Inferior parietal cortex (tissue), 1 donor: Measurements from ENCODE around the gene PPP1R8.
"Not testable (repeated sequence)": the region's sequence is repeated elsewhere in the genome, so short reads cannot be mapped to it uniquely, and the experiment has no call there.

Experiments used
- DNase-seq: peaks from one replicate; pipeline ENCODE4 v3.0.0-alpha.2; 2016; ENCODE audit errors: extremely low spot score

Gene PPP1R8

GRCh38 chr1:27832762-27833161 is 2.2 kb downstream of the PPP1R8 start:
- DNase-seq: no peak

DNA sequence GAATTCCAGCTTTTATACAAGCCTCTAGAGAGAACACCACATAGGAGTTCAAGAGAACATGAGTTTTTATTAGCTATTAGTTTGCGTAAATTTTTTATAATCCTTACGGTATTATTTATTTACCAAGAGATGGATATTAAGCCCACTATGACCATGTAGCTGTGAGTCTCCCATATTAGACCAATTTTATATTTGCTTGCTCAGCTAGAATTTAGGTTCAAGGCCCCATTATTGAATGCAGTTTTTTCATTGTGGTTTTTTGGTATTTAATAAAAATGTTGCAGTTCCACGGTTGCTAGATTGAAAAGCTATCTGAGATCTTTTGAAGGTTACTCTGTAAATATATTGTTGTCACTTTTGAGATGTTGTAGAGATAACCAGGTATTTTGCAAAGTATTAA is 2.9 kb downstream of the PPP1R8 start:
- no peak for DNase-seq

GRCh38 chr1:27835046-27835445 is 4.5 kb downstream of the PPP1R8 start:
- no peak for DNase-seq

- DNase-seq: no peak
Measured at GRCh38 chr1:27835501-27835900, 4.9 kb downstream of the PPP1R8 start.

- DNase-seq: no peak
Measured at GRCh38 chr1:27849951-27850350, 19.4 kb downstream of the PPP1R8 start.

DNA sequence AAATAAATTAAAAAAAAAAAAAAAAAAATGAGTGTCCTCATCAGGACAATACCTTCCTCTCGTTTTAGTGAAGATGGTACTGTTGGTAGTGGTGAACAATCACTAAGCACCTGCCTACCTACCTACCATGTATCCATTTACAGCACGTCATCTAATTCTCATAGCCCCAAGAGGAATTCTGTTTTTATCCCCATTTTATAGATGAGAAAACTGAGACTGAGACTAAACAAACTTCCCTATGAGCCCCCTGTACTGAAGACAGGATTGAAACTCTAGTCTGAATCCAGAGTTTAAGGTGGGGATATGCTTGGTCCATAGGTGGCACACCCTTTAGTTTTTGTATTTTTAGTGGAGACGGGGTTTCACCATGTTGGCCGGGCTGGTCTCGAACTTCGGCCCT is 24.5 kb downstream of the PPP1R8 start:
- DNase-seq: no peak

- no peak for DNase-seq
Measured at GRCh38 chr1:27856561-27857343, 26.2 kb downstream of the PPP1R8 start.

DNA sequence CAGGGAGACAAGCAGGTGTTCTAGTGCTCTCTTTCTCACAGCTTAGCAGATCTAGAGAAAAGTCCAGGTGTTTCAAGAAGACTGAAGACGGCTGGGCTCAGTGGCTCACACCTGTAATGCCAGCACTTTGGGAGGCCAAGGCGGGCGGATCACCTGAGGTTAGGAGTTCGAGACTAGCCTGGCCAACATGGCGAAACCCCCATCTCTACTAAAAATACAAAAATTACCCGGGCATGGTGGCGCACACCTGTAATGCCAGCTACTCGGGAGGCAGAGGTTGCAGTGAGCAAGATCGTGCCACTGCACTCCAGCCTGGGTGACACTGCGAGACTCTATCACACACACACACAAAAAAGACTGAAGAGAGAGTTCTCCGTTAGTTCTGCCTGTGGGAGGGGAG is 27.0 kb downstream of the PPP1R8 start:
- DNase-seq: not testable (repeated sequence)

- peak; percentile 89 for DNase-seq
Measured at GRCh38 chr1:27858072-27858948, 27.7 kb downstream of the PPP1R8 start.

- DNase-seq: no peak
Measured at GRCh38 chr1:27858949-27859576, 28.5 kb downstream of the PPP1R8 start.

GRCh38 chr1:27861436-27861835 is 30.9 kb downstream of the PPP1R8 start:
- DNase-seq: no peak

DNA sequence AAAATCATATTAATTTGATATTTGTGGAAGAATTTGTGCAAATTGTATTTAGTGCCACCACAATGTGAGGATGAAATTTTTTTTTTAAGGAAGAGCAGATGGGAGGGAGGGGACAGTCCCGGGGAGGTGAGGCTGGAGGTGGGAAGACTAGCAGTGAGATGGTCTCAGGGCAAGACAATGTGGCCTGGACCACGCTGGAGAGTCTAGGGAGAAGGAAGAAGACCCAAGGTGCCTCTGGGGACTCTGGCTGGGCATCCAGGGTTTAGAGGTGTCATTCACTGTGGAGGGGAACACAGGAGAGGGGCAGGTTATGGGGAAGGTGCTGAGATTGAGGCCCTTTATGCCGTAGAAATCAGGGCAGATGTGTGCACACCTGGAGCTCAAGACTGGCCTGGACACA is 31.4 kb downstream of the PPP1R8 start:
- no peak for DNase-seq

DNA sequence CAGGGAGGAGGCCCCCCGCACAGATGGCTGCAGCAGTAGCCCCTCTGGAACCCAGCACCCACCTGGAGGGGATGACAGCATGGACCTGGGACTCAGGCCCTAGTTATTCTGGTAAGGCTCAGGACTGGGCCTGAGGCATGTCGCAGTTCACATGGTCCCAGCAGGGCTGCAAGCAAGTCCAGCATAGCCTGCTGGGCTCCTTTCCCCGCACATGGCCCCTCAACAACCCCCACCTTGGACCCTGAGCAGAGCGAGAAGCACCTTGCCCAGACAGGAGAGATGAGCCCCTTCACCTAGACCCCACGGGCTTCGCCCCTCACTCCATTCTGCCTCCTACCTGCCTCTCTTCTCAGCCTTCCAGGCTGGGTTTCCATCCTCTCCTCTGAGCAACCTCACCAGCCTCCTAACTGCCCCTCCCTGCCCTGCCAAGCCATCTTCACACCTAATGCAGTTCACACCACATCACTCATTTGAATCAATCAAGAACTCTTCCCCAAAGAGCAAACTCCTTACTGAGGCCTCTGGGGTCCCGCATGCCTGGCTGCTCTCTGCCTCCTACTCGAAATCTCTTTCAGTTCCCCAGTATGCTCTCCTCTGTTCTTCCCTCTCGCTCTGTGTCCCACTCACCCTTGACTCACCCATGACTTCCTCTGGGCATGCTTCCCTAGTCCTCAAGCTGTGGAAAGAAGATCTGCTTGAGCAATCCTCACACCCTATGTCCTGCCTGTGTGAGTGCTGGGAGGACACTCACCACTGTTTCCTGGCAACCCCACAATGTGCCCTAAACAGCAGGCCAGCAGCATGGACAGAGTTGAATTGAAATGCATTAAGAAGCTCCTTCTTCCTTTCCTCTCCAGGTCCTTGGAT is 32.3 kb downstream of the PPP1R8 start:
- DNase-seq: no peak

GRCh38 chr1:27863538-27863915 is 32.9 kb downstream of the PPP1R8 start:
- no peak for DNase-seq

DNA sequence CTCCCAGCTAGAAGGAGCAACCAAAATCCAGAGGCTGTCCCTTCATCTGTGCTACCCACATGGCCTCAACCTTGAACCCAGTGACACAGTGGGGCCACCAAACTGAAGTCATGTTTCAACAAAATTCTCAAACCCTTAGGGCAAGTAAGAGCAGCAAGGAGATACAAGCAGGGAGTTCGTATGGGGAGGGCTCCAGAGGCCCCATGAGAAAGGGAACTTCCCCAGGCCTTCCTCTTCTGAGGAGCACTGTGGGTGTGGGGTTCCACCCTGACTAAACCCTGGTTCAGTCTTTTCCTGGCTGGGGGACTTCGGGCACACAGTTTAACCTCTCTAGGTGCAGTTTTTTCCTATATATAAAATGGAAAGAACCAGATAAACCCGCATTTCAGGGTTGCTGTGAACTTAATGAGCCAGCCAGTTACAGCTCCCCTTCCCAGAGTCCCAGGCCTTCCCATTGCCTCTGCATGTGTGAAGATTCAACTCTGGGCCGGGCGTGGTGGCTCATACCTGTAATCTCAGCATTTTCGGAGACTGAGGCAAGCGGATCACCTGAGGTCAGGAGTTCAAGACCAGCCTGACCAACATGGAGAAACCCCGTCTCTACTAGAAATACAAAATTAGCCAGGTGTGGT is 33.8 kb downstream of the PPP1R8 start:
- no peak for DNase-seq

DNA sequence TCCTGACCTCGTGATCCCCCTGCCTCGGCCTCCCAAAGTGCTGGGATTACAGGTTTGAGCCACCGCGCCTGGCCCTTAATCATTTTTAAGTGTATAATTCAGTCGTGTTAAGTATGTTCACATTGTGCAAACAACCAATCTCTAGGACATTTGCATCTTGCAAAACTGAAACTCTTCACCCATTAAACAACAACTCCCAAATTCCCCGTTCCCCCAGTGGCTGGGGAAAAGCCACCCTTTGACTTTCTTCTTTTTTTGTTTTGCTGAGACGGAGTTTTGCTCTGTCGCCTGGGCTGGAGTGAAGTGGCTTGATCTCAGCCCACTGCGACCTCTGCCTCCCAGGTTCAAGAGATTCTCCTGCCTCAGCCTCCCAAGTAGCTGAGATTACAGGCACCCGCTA is 35.2 kb downstream of the PPP1R8 start:
- DNase-seq: no peak

GRCh38 chr1:27868556-27868931 is 38.0 kb downstream of the PPP1R8 start:
- DNase-seq: no peak

DNA sequence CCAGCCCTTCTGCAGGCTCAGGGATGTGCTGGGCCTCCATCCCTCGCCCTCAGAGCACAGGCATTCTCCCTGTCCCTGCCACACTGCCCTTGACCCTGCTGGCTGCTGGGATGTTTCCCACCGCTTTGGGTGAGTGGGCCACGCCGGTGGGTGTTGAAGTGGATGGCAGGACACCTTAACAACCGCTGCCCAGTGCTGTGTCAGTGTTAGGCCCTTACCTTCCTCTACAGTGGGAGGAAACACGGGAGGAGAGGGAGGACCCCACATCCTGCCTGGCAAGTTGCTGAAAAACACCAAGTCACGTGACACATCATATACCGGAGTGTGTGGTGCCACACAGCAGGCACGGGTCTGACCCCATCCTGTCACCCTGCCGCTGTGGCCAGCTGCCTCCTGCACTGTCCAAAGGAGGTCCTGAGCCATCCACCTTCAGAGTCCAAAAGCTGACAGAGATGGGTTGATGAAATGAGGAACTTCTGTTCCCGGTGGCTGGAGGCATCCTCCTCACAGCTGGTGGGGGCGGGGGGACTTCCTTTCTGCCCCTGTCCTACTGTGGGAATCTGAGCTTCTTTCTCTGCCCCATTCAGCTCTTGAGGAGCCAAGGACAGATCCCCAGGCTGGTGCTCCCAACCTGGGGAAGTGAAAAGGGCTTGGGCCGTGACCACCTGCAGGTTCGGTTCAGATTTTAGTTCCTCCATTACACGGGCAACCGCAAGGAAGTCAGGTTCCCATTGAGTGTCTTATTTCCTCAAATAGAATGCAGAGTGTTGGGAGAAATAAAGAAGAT is 38.5 kb downstream of the PPP1R8 start:
- no peak for DNase-seq

- no peak for DNase-seq
Measured at GRCh38 chr1:27869719-27870085, 39.1 kb downstream of the PPP1R8 start.

DNA sequence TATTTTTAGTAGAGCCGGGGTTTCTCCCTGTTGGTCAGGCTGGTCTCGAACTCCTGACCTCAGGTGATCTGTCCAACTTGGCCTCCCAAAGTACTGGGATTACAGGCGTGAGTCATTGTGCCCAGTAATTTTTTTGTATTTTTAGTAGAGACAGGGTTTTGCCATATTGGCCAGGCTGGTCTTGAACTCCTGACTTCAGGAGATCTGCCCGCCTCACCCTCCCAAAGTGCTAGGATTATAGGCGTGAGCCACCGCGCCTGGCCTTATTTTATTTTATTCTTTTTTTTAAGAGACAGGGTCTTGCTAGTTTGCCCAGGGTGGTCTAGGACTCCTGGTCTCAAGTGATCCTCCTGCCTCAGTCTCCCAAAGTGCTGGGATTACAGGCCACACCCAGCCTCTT is 40.5 kb downstream of the PPP1R8 start:
- not testable (repeated sequence) for DNase-seq
